OCI-LY1 (cell line): ENCODE results near the gene POTEB3.
"Not testable (repeated sequence)": the region's sequence is repeated elsewhere in the genome, so short reads cannot be mapped to it uniquely, and the experiment has no call there.

ENCODE experiments used
- H2AFZ ChIP-seq: fragments of 200-600 bp; sonication (generic), shearing (Covaris generic); 2 replicates; pipeline ENCODE4 v1.6.0; 2014; ENCODE audit warnings: antibody characterized with exemption, mild to moderate bottlenecking, low read length
- H3F3A ChIP-seq: fragments of 200-600 bp; sonication (generic), shearing (Covaris generic); 2 replicates; pipeline ENCODE4 v1.6.0; 2014; ENCODE audit warnings: mild to moderate bottlenecking, antibody characterized with exemption, low read length, moderate library complexity; ENCODE audit not compliant: insufficient read depth
- H3K27ac ChIP-seq: fragments of 200-600 bp; sonication (generic); 2 replicates; pipeline ENCODE4 v1.5.1; 2014; ENCODE audit warnings: low read length, mixed run types, mild to moderate bottlenecking, low read depth; ENCODE audit not compliant: poor library complexity, severe bottlenecking
- H3K27me3 ChIP-seq: fragments of 200-600 bp; sonication (generic); 2 replicates; pipeline ENCODE4 v1.6.0; 2014; ENCODE audit warnings: antibody characterized with exemption, mild to moderate bottlenecking, low read length, moderate library complexity; ENCODE audit not compliant: insufficient read depth
- H3K36me3 ChIP-seq: fragments of 200-600 bp; sonication (generic); 2 replicates; pipeline ENCODE4 v1.6.1; 2014; ENCODE audit warnings: mild to moderate bottlenecking, antibody characterized with exemption, low read length, moderate library complexity, mixed read lengths; ENCODE audit not compliant: insufficient read depth
- H3K4me1 ChIP-seq: fragments of 200-600 bp; sonication (generic); 2 replicates; pipeline ENCODE4 v1.5.1; 2014; ENCODE audit warnings: mild to moderate bottlenecking, low read length, moderate library complexity; ENCODE audit not compliant: insufficient read depth, severe bottlenecking
- H3K4me2 ChIP-seq: fragments of 200-600 bp; sonication (generic), shearing (Covaris generic); 2 replicates; pipeline ENCODE4 v1.6.1; 2014; ENCODE audit warnings: low read length
- H3K4me3 ChIP-seq: fragments of 200-600 bp; sonication (generic); 2 replicates; pipeline ENCODE4 v1.5.1; 2014; ENCODE audit warnings: low read length, low read depth, mild to moderate bottlenecking, mixed read lengths; ENCODE audit not compliant: poor library complexity, severe bottlenecking
- H3K79me2 ChIP-seq: fragments of 200-600 bp; shearing (Covaris generic); 2 replicates; pipeline ENCODE4 v1.6.1; 2016; ENCODE audit warnings: mixed run types, low read length, mixed read lengths; ENCODE audit not compliant: insufficient read depth
- H3K9ac ChIP-seq: fragments of 200-600 bp; sonication (generic), shearing (Covaris generic); 2 replicates; pipeline ENCODE4 v1.6.1; 2014; ENCODE audit warnings: mild to moderate bottlenecking, low read length, mixed read lengths
- H3K9me2 ChIP-seq: fragments of 200-600 bp; sonication (generic), shearing (Covaris generic); 2 replicates; pipeline ENCODE4 v1.6.1; 2014; ENCODE audit warnings: low read depth, mild to moderate bottlenecking, low read length, mixed read lengths
- H3K9me3 ChIP-seq: fragments of 200-600 bp; shearing (Covaris generic); 2 replicates; pipeline ENCODE4 v1.6.1; 2014; ENCODE audit warnings: low read length, mixed read lengths
- H4K20me1 ChIP-seq: fragments of 200-600 bp; sonication (generic), shearing (Covaris generic); 2 replicates; pipeline ENCODE4 v1.6.0; 2016; ENCODE audit warnings: mild to moderate bottlenecking, low read length; ENCODE audit not compliant: insufficient read depth

Gene POTEB3

DNA sequence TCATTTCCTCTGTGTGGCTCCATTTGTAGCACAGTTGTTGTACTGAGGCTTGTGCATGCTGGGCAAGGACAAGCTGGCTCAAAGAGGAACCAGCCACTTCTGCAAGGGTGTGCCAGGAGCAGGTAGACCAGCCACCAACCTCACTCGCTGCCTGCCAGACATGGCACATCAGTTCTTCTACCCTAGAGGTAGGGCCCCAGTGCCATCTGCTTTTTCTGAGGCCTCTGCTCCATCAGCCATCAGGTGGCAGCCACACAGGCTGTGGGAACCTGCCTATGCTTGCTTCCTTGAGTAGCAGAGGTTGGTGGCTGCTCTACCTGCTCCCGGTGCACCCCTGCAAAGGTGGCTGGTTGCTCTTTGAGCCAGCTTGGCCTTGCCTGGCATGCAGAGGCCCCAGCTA lies 42.6 kb downstream of the POTEB3 start:
- not testable (repeated sequence) for H3K27ac ChIP-seq, H3K79me2 ChIP-seq, H2AFZ ChIP-seq, H3K9me3 ChIP-seq, H3F3A ChIP-seq, H3K4me3 ChIP-seq, H3K9me2 ChIP-seq, H3K4me2 ChIP-seq, H3K9ac ChIP-seq, H3K27me3 ChIP-seq, H3K4me1 ChIP-seq, H4K20me1 ChIP-seq, H3K36me3 ChIP-seq

- H3K4me1 ChIP-seq, H3K9me2 ChIP-seq, H3K4me3 ChIP-seq, H3K9me3 ChIP-seq, H2AFZ ChIP-seq, H3K27me3 ChIP-seq, H3K27ac ChIP-seq, H3F3A ChIP-seq, H3K4me2 ChIP-seq, H3K36me3 ChIP-seq, H4K20me1 ChIP-seq, H3K79me2 ChIP-seq, H3K9ac ChIP-seq: not testable (repeated sequence)
Observed at GRCh38 chr15:21397186-21397585, 43.1 kb downstream of the POTEB3 start.

GRCh38 chr15:21385961-21386360 lies 54.3 kb downstream of the POTEB3 start:
- H3K79me2 ChIP-seq, H3K27me3 ChIP-seq, H3K4me3 ChIP-seq, H3K36me3 ChIP-seq, H3K4me1 ChIP-seq, H3K4me2 ChIP-seq, H2AFZ ChIP-seq, H3K9me3 ChIP-seq, H3F3A ChIP-seq, H3K9ac ChIP-seq, H3K9me2 ChIP-seq, H4K20me1 ChIP-seq, H3K27ac ChIP-seq: not testable (repeated sequence)

- H3K27ac ChIP-seq, H4K20me1 ChIP-seq, H3K27me3 ChIP-seq, H3F3A ChIP-seq, H3K4me1 ChIP-seq, H3K9me2 ChIP-seq, H3K9me3 ChIP-seq, H3K4me2 ChIP-seq, H3K9ac ChIP-seq, H2AFZ ChIP-seq, H3K36me3 ChIP-seq, H3K4me3 ChIP-seq, H3K79me2 ChIP-seq: not testable (repeated sequence)
Observed at GRCh38 chr15:21383866-21384485, 56.3 kb downstream of the POTEB3 start.

- H3K4me2 ChIP-seq, H3K79me2 ChIP-seq, H3K36me3 ChIP-seq, H3K27me3 ChIP-seq, H4K20me1 ChIP-seq, H3K9me2 ChIP-seq, H3K9ac ChIP-seq, H3K4me1 ChIP-seq, H3K27ac ChIP-seq, H3K4me3 ChIP-seq, H3F3A ChIP-seq, H2AFZ ChIP-seq, H3K9me3 ChIP-seq: not testable (repeated sequence)
Observed at GRCh38 chr15:21373682-21374081, 66.6 kb downstream of the POTEB3 start.

- H3K9me3 ChIP-seq, H3K4me1 ChIP-seq, H3K27me3 ChIP-seq, H3K36me3 ChIP-seq, H3K9me2 ChIP-seq, H3K9ac ChIP-seq, H3K4me2 ChIP-seq, H3F3A ChIP-seq, H4K20me1 ChIP-seq, H3K79me2 ChIP-seq, H2AFZ ChIP-seq, H3K27ac ChIP-seq, H3K4me3 ChIP-seq: not testable (repeated sequence)
Observed at GRCh38 chr15:21369177-21369576, 71.1 kb downstream of the POTEB3 start.

DNA sequence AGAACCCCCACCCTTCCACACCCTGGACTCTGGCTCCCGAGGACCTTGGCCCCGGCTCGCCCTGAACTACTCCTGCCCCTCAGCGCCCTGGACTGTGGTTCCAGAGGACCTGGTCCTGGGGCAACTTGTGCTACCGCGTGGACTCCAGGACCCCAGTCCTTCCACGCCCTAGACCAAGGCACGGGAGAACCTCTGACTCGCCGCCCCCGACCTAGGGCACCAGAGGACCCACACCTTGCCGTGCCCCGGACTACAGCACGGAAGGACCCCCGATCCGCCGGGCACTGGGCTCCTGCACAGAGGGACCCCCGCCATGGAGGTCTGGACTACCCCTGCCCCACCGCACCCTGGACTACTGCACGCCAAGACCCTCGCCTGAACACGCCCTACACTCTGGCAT lies 71.7 kb downstream of the POTEB3 start:
- not testable (repeated sequence) for H3K4me2 ChIP-seq, H3F3A ChIP-seq, H3K4me3 ChIP-seq, H3K27ac ChIP-seq, H2AFZ ChIP-seq, H3K9ac ChIP-seq, H3K4me1 ChIP-seq, H4K20me1 ChIP-seq, H3K79me2 ChIP-seq, H3K9me2 ChIP-seq, H3K27me3 ChIP-seq, H3K36me3 ChIP-seq, H3K9me3 ChIP-seq
